GM19467 (cell line): ENCODE measurements around the gene NACA.
"Not testable (repeated sequence)": the region's sequence is repeated elsewhere in the genome, so short reads cannot be mapped to it uniquely, and the experiment has no call there.

Experiments
- ATAC-seq: cut with Tn5 transposase; IDR thresholded peaks from one replicate; pipeline ENCODE4 v1.9.1; 2021; ENCODE audit warnings: mild to moderate bottlenecking, moderate library complexity; ENCODE audit not compliant: unreplicated experiment

The NACA gene

DNA sequence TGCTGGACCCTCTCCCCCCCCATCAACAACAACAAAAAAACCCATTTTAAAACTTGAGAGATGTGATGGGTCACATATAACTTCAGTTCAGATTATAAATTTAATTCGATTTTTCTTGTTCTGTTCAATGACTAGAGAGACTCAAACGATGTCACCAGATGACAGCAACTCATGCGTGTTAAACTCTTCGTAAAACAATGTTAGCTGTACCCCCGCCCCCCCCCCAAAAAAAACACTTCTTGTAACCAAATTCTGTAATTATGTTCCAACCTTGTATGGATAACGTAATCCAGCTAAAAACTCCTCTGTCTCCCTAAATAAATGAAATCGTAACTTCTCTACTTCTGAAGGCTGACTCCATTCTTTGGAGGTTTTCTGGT, 614 bp upstream of the NACA start:
- no peak for ATAC-seq

DNA sequence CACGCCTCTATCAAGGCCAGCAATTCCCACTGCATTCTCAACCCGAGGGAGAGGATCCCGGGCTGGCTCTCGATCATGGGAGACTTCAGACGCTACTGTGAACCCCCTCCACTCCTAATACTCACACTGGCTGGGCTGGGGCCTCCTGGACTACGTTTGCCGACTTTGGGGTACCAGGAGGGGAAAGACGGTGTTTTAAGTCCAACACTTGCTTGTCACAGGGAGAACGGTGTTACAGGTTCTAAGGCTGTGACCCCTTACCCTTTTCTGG, 463 bp downstream of the NACA start:
- ATAC-seq, result no peak

GRCh38 chr12:56723889-56724700, 1.0 kb downstream of the NACA start:
- no peak for ATAC-seq

DNA sequence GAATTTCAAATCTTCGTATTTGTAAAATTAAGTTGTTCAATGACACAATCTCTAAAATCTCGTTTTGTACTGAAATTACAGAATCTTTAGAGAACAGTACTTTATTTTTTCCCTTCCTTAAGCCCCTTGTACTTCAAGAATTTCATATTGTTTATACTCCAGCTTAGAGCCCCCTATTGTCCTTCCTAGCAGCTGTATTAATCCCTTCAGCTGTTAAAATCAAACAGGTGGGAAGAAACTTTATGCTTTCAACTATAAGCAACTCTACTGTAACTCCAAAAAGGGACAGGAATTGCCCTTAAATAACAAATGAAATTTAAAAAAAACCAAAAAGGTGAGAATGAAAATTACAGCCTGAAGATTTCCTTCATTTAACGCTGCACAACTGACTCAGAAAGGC, 1.7 kb downstream of the NACA start:
- no peak for ATAC-seq

DNA sequence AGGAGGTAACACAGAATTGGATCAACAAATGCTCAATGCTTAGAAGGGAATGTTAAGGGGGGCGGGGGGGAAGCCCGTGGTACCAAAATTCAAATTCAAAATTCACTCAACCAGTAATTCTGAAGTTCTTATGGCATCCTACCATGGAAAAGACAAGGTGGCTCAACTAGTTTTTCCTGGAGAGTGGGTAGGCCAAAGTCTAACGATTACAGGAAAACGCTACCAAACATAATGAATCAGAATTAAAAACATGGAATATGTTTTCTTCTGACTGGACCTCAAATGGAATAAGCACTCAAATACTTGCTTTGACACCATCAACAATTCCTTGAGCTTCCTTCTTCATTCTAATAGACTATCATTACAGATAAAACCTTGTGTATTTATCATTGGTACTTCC, 2.3 kb downstream of the NACA start:
- ATAC-seq, result no peak

DNA sequence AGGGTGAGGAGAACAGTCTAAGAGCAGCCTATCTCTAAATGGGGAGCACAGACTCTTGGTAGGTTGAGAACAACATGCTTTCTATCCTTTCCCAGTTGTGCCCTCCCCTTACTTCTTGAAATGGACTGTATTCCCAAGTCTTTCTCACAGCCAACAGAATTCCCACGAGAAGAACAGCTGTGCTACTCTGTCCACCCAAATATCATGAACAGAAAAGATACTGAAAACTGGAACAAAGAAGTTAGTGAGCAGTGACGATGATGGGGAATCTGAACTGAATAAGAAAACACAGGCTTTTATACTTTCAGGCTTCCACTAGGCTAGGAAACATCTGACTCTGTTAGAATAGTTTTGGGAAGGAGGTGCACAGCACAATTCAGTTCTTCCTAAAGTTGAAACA, 3.4 kb downstream of the NACA start:
- ATAC-seq, result no peak

- no peak for ATAC-seq
These were observed 3.9 kb downstream of the NACA start for GRCh38 chr12:56721216-56721615.

DNA sequence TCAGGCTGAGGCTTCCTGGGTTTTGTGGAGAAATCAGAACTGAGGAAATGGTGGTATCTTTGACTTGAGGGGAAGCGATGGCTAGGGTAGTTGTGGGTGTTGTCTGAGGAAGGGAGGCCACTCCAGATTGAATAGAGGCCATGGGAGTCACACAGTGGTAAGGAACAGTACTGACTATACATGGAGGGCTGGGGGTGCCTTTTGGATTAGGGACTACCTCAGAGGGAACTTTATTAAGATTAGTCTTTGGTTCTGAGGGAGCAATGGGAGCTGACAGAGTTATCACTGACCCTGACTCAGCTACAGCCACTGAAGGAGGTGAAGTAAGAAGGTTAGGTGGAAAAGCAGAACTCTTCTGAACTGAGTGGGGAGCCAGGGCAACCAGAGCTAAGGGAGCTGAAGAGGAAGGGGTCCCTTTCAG, 4.4 kb downstream of the NACA start:
- ATAC-seq, result no peak

DNA sequence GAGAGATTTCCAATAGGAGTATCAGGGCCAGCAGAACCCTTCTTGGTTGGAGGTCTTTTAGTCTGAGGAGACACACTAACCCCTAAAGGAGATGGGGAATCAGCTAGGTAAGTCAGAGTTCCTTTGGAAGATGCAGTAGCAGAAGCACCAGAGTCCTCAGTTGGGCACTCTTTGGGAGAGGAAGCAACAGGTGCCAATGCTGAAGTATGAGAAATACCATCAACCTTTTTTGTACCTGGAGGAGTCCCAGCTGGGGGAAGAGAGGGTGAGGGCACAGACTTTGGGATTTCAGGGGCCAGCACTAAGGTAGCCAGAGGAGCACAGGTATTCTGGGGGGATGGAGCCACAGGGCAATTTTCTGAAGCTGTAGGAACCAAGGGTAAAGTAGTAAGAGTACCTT, 6.0 kb downstream of the NACA start:
- no peak for ATAC-seq

DNA sequence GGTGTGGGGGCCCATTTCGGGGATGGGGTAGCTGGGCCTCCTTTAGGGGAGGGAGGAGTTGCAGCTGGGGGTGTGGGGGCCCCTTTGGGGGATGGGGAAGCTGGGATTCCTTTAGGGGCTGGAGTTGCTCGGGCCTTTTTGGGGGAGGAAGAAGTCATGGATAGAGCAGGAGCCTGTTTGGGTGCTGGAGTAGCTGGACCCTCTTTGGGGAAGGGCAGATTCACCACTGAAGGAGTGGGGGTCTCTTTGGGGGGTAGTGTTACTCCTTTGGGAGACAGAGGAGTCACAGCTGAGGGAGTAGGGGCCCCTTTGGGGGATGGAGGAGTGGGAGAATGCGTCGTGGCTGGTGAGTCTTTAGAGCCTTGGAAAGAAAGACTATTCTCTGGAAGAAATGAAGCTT, 6.5 kb downstream of the NACA start:
- no peak for ATAC-seq

GRCh38 chr12:56718149-56718548, 7.0 kb downstream of the NACA start:
- ATAC-seq, result no peak

- ATAC-seq, result no peak
These were observed 7.9 kb downstream of the NACA start for GRCh38 chr12:56716933-56717880.

- ATAC-seq, result no peak
These were observed 8.6 kb downstream of the NACA start for GRCh38 chr12:56716458-56716857.

- no peak for ATAC-seq
These were observed 9.3 kb downstream of the NACA start for GRCh38 chr12:56715798-56716197.

- no peak for ATAC-seq
These were observed 10.6 kb downstream of the NACA start for GRCh38 chr12:56714431-56714929.

- ATAC-seq, result no peak
These were observed 11.8 kb downstream of the NACA start for GRCh38 chr12:56713345-56713744.

DNA sequence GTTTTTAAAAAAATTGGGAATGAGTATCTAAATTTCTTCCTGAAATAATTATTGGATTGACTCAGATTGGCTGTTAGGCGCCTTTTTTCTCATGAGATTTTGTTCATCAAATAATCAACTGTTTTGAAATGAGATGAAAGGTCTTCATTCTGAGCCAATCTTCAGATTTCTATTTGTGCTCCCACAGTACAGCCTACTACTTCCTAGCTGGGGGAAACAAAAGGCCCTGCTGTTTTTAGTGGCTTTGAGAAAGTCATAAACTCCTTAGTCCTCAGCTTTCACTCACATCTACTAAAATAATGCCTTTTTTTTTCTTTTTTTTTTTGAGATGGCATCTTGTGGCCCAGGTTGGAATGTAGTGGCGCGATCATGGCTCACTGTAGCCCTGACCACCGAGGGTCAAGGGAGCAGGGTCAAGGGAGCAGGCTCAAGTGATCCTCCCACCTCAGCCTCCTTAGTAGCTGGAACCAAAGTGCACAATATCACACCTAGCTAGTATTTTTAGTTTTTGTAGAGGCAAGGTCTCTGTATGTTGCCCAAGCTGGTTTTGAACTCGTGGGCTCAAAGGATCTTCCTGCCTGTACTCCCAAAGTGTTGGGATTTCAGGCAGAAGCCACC, 15.2 kb downstream of the NACA start:
- ATAC-seq, result no peak

DNA sequence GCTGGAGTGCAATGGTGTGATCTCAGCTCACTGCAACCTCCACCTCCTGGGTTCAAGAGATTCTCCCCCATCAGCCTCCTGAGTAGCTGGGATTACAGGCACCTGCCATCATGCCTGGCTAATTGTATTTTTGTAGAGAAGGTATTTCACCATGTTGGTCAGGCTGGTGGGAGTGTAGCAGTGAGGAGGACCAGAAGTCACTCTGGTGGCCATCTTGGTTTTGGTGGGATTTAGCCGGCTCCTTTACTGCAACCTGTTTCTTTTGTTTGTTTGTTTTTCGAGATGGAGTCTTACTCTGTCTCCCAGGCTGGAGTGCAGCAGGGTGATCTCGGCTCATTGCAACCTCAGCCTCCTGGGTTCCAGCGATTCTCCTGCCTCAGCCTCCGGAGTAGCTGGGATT, 20.6 kb downstream of the NACA start:
- not testable (repeated sequence) for ATAC-seq

DNA sequence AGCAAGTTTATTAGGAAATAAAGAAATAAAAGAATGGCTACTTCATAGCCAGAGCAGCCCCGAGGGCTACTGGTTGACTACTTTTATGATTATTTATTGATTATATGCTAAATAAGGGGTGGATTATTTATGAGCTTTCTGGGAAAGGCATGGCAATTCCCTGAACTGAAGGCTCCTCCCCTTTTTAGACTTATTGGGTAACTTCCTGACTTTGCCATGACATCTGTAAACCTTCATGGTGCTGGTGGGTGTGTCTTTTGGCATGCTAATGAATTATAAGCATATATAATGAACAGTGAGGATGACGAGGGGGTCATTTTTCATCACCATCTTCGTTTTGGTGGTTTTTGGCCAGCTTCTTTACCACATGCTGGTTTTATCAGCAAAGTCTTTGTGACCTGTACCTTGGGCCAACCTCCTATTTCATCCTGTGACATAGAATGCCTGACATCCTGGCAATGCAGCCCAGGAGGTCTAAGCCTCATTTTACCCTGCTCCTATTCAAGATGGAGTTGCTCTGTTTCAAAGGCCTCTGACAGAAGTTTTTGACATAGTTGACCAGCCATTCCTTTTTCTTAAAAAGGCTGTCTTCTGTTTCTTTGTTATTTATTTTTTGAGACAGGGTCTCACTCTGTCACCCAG, 26.0 kb downstream of the NACA start:
- ATAC-seq, result no peak

DNA sequence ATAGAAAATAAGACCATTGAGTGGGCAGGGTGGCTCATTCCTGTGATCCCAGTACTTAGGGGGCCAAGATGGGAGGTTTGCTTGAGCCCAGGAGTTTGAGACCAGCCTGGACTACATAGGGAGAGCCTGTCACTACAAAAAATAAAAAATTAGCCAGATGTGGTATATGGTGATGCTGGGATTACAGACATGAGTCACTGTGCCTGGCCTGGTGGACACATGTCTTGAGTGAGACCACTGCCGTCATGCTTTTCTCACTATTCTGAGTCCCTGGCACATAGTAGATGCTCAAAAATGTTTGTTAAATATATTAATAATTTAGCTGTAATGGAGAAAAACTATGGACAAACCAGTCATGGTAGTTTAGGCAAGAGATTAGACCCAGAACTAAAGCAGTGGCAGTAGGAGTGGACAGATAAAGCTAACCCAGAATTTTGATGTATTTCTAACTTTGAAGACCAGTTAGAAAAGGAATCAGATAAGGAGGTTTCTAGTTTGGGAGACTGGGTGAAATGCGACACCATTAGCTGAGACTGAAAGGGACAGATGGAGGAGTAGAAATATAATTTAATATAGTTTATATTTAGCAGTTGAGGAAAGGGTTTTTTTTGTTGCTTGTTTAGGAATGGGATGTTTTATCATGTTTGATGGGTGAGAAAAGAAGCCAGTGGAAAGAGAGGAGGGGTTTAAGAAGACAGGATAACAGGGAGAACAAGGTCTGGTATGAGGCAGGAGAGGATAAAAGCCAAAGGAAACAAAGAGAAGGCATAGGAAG, 29.6 kb downstream of the NACA start:
- no peak for ATAC-seq
